Activated CD8-positive, alpha-beta memory T cell treated with anti-CD3 and anti-CD28 coated beads for 1 hour (primary cell): ENCODE data around the gene BUD31.

Experiments used
- DNase-seq, 2 donors: peaks; one replicate each; pipeline ENCODE4 v3.0.0-alpha.2; 2020; ENCODE audit warnings: low read depth in 1 of 2; ENCODE audit errors: extremely low read depth in 1 of 2

BUD31 gene

DNA sequence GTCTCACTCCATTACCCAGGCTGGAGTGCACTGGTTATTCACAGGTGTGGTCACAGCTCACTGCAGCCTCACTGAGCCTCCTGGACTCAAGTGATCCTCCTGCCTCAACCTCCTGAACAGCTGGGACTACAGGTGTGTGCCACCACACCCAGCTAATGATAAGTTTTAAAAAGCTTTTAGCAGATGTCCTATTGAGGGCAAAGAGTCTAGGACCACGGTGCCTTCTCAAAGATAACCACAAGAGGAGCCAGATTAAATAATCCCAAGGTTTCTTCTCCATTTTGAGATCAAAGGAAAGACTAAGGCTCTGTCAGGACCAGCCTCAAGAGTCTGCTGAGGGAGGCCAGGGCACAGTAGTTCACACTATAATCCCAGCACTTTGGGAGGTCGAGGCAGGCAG, 52.5 kb downstream of the BUD31 start:
- DNase-seq = no peak

DNA sequence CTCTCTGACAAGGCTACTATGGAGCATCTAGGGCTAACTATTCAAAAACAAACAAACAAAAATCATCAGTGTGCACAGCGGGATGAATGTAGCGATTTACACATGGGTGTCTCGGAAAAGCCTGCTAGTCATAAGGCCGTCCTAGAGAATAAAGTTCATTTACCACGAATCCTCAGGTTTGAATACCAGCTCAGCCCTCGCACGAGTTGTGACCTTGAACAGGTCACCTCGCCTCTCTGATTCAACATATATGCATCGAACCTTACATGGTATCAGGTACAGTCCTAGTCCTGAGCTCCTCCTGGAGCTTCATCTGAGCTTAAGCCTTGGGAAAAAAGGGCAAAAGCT, 56.6 kb downstream of the BUD31 start:
- DNase-seq = no peak

GRCh38 chr7:99468336-99468918, 59.7 kb downstream of the BUD31 start:
- no peak for DNase-seq
